SK-N-MC (cell line): ENCODE results near the gene NUAK1.

Experiments used
- DNase-seq: peaks from one replicate; pipeline ENCODE4 v3.0.0-alpha.2; 2011; ENCODE audit warnings: low read depth, low spot score
- H3K27ac ChIP-seq: fragments of 200-600 bp; sonication (generic); 2 replicates; pipeline ENCODE4 v1.5.1; 2016; ENCODE audit warnings: mixed run types
- H3K36me3 ChIP-seq: fragments of 200-600 bp; sonication (generic); 2 replicates; pipeline ENCODE4 v1.6.1; 2017; ENCODE audit warnings: antibody characterized with exemption, low read length, mixed read lengths; ENCODE audit not compliant: insufficient read depth
- H3K4me3 ChIP-seq: fragments of 200-600 bp; sonication (generic); 2 replicates; pipeline ENCODE4 v1.5.1; 2016
- H3K9ac ChIP-seq: fragments of 200-600 bp; sonication (generic); 2 replicates; pipeline ENCODE4 v1.8.0; 2017; ENCODE audit warnings: mixed run types, mixed read lengths; ENCODE audit not compliant: insufficient read length
- H3K9me3 ChIP-seq: fragments of 200-600 bp; sonication (generic); 2 replicates; pipeline ENCODE4 v1.6.1; 2017; ENCODE audit warnings: low read depth, mild to moderate bottlenecking, antibody characterized with exemption, low read length, moderate library complexity, mixed read lengths
- EZH2 ChIP-seq: fragments of 200-600 bp; sonication (generic); IDR thresholded peaks from one replicate; pipeline ENCODE4 v1.6.1; 2017; ENCODE audit warnings: antibody characterized with exemption
- FOXP2 ChIP-seq: optimal IDR thresholded peaks from 2 replicates; pipeline ENCODE3; 2011; ENCODE audit warnings: mild to moderate bottlenecking, moderate library complexity; ENCODE audit not compliant: insufficient read depth; ENCODE audit errors: extremely low read length, control extremely low read depth
- POLR2AphosphoS5 ChIP-seq: IDR thresholded peaks from 2 replicates; pipeline ENCODE4 v1.6.1; 2012; ENCODE audit warnings: mild to moderate bottlenecking, low read depth, low read length, borderline replicate concordance

Gene NUAK1

DNA sequence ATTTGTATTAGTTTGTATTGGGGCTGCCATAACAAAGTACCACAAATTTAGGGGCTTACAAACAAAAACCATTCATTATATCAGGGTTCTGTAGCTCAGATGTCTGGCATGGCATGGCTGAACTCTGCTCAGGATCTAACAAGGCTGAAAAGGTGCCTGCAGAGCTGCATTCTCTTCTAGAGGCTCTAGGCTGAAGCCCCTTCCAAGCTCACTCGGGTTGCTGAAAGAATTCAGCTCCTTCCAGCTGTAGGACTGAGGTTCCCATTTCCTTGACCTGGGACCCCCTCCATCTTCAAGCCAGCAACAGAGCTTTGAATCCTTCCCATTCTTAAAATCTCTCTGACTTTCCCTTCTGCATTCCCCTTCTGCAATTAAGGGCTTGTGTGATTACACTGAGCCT is 90.7 kb downstream of the NUAK1 start:
- Histone ChIP-seq H3K9ac (no peak overlapping the region), H3K4me3 (no peak overlapping the region), H3K27ac (no peak overlapping the region), H3K9me3 (no peaks in the 10 kb centered on the region), H3K36me3 (no peaks in the 10 kb centered on the region)
- TF ChIP-seq EZH2, result no peak
- DNase-seq, result no peak

DNA sequence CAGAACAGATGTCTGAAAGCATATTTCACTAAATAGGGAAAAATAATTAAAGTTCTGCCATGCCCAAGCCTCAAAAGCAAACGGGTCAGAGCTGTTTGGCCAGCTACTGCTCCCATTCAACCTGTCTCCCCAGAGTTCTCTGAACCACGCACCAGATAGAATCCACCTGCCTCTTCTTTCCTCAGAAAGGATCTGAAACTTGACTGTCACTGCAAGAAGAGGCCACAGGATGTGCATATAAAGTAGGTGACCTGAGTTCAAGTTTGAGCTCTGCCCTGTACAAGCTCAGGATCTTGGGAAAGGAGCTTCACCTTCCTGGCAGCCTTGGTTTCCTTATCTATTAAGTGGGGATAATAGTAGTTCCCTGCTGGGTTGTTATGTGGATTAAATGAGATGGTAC is 91.8 kb downstream of the NUAK1 start:
- Histone ChIP-seq H3K9ac (no peak overlapping the region), H3K4me3 (no peak overlapping the region), H3K9me3 (no peaks in the 10 kb centered on the region), H3K27ac (no peak overlapping the region), H3K36me3 (no peaks in the 10 kb centered on the region)
- no peak for DNase-seq
- TF ChIP-seq FOXP2, result no peak
- TF ChIP-seq POLR2AphosphoS5, result no peak
- no peak for TF ChIP-seq EZH2

GRCh38 chr12:106046301-106046846 is 92.4 kb downstream of the NUAK1 start:
- Histone ChIP-seq H3K4me3 (no peak overlapping the region), H3K27ac (no peak overlapping the region), H3K9me3 (no peaks in the 10 kb centered on the region), H3K9ac (no peak overlapping the region), H3K36me3 (no peaks in the 10 kb centered on the region)
- DNase-seq, result no peak
- TF ChIP-seq EZH2, result no peak
- TF ChIP-seq FOXP2, result no peak
- TF ChIP-seq POLR2AphosphoS5, result no peak

DNA sequence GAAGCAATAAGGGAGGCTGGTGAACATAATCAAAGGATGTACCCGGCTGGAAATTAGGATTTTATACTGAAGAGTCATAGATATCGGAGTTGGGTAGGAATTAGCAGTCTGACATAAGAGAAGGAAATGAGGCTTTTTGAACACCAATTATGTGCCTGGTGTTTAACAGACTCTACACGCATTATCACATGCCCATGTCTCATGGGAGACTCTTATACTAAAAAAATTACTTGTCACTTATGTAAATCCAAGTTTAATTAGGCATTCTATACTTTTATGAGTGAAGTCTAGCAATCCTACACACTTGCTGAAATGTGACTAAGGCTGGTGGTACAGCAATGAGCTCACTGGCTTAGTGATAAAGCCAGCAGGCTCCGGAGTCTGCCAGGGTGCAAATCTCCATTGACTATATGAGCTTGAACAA is 93.5 kb downstream of the NUAK1 start:
- Histone ChIP-seq H3K9ac (no peak overlapping the region), H3K36me3 (no peaks in the 10 kb centered on the region), H3K9me3 (no peaks in the 10 kb centered on the region), H3K27ac (no peak overlapping the region), H3K4me3 (no peak overlapping the region)
- TF ChIP-seq FOXP2 (no peak), EZH2 (no peak), POLR2AphosphoS5 (no peak)
- no peak for DNase-seq

GRCh38 chr12:106044773-106045172 is 94.0 kb downstream of the NUAK1 start:
- TF ChIP-seq FOXP2, result no peak
- no peak for TF ChIP-seq POLR2AphosphoS5
- TF ChIP-seq EZH2, result no peak
- no peaks in the 10 kb centered on the region for H3K9me3 ChIP-seq
- H3K36me3 ChIP-seq, result no peaks in the 10 kb centered on the region
- no peak overlapping the region for H3K4me3 ChIP-seq
- H3K27ac ChIP-seq, result no peak overlapping the region
- no peak for DNase-seq
- H3K9ac ChIP-seq, result no peak overlapping the region

GRCh38 chr12:106042037-106042436 is 96.7 kb downstream of the NUAK1 start:
- DNase-seq, result no peak
- no peak overlapping the region for H3K4me3 ChIP-seq
- no peak overlapping the region for H3K27ac ChIP-seq
- H3K9ac ChIP-seq, result no peak overlapping the region
- H3K9me3 ChIP-seq, result no peaks in the 10 kb centered on the region
- no peaks in the 10 kb centered on the region for H3K36me3 ChIP-seq
- no peak for TF ChIP-seq FOXP2
- TF ChIP-seq EZH2, result no peak
- no peak for TF ChIP-seq POLR2AphosphoS5

GRCh38 chr12:106040521-106040920 is 98.2 kb downstream of the NUAK1 start:
- H3K36me3 ChIP-seq, result no peaks in the 10 kb centered on the region
- no peak overlapping the region for H3K9ac ChIP-seq
- H3K4me3 ChIP-seq, result no peak overlapping the region
- H3K9me3 ChIP-seq, result no peaks in the 10 kb centered on the region
- no peak for DNase-seq
- H3K27ac ChIP-seq, result no peak overlapping the region
- TF ChIP-seq POLR2AphosphoS5 (no peak), EZH2 (no peak), FOXP2 (no peak)

DNA sequence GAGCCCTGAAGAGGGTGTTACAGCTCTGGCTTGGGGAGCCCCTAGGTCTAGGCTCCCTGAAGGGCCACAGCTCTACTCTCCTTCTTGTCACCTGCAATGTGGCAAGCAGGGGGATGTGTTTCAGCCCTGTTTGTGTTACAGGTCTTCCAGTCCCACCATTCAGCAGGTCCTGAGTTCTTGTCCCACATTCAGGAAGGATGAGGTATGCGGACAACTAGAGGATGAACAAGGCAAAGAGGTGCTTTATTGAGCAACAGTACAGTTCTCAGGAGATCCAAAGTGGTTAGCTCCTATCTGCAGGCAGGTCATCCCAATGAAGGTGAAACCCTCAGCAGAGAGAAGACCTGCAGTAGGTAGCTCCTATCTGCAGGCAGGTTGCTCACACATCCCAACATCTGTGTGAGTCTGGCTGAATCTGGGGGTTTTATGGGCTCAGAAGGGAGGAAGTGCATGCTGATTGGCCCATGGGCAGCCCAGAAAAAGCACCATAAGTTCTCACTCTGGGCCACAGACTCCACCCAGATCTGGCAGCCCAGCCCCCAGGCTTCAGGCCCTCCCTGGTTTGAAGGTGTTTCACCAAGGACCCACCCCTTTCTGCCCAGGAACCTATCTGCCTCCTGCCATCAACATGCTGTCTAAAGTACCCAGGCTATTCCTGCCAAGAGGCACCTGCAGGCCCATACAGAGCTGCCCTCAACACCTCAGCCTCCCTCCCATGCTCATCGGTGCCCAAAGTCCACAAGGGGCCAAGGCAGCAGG is 98.9 kb downstream of the NUAK1 start:
- no peak for DNase-seq
- Histone ChIP-seq H3K27ac (no peak overlapping the region), H3K36me3 (no peaks in the 10 kb centered on the region), H3K4me3 (no peak overlapping the region), H3K9me3 (no peaks in the 10 kb centered on the region), H3K9ac (no peak overlapping the region)
- no peak for TF ChIP-seq POLR2AphosphoS5
- TF ChIP-seq FOXP2, result no peak
- no peak for TF ChIP-seq EZH2

DNA sequence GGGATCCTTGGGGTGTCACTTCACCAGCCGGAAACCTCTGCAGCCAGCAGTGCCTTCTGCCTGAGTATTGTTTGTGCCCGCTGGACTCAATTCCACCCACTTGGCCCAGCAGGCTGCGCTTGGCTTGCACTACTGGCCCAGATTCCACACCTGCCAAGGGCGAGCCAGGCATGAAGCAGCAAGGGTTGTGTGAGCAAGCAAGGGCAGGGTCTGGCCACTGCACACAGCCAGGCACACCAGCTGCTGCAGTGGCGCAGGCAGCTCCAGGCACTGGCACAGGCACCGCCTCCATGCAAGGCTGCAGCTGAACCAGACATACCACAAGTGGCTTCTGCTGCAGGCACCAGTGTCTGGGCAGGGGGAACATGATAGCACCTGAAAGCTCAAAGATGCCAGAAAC is 99.5 kb downstream of the NUAK1 start:
- Histone ChIP-seq H3K27ac (no peak overlapping the region), H3K9ac (no peak overlapping the region), H3K9me3 (no peaks in the 10 kb centered on the region), H3K36me3 (no peaks in the 10 kb centered on the region), H3K4me3 (no peak overlapping the region)
- TF ChIP-seq FOXP2 (no peak), EZH2 (no peak), POLR2AphosphoS5 (no peak)
- no peak for DNase-seq
